Gastroesophageal sphincter (tissue), 4 donors: Measurements from ENCODE around the gene ERVK3-1. TPM values are rescaled to one million over a fixed set of nuclear protein-coding genes. Genes with fewer than 3 reads are reported as not detected.

Experiments
- ATAC-seq: fragments of 150-250 bp; one replicate; pipeline ENCODE4 v1.9.1; 2016; ENCODE audit warnings: mild to moderate bottlenecking, moderate library complexity
- H3K27ac ChIP-seq, 4 donors: fragments of 200-600 bp; sonication (generic) in 3 of 4; 1 replicate in 3 of 4; 2 replicates in 1 of 4; pipeline ENCODE4 v1.5.1; 2016 to 2019
- H3K27me3 ChIP-seq: fragments of 200-600 bp; sonication (generic); one replicate; pipeline ENCODE4 v1.5.1; 2019
- H3K36me3 ChIP-seq, 2 donors: fragments of 200-600 bp; sonication (generic); one replicate each; pipeline ENCODE4 v1.5.1; 2019; ENCODE audit warnings: control low read depth in 1 of 2
- H3K4me1 ChIP-seq, 3 donors: fragments of 200-600 bp; sonication (generic); 1 replicate in 2 of 3; 2 replicates in 1 of 3; pipeline ENCODE4 v1.5.1; 2016 to 2019; ENCODE audit warnings: control low read depth in 2 of 3
- H3K4me3 ChIP-seq, 2 donors: fragments of 200-600 bp; sonication (generic); one replicate each; pipeline ENCODE4 v1.5.1; 2019; ENCODE audit warnings: mild to moderate bottlenecking in 1 of 2, moderate library complexity in 1 of 2
- H3K9me3 ChIP-seq, 3 donors: fragments of 200-600 bp; sonication (generic); one replicate each; pipeline ENCODE4 v1.5.1; 2017 to 2019; ENCODE audit warnings: control low read depth in 2 of 3
- CTCF ChIP-seq, 4 experiments: fragments of 200-600 bp in 2 of 4; fragments of 450-650 bp in 2 of 4; sonication (generic) in 1 of 4; IDR thresholded peaks; one replicate each; pipeline ENCODE4 v1.5.1; 2017 to 2019; ENCODE audit warnings: antibody characterized with exemption in 4 of 4, mild to moderate bottlenecking in 2 of 4, moderate library complexity in 2 of 4
- EP300 ChIP-seq: sonication (generic); formaldehyde crosslinking; IDR thresholded peaks from one replicate; pipeline ENCODE4 v1.6.1; 2017; ENCODE audit warnings: antibody characterized with exemption, mild to moderate bottlenecking
- POLR2A ChIP-seq, 2 donors: fragments of 450-650 bp; IDR thresholded peaks; one replicate each; pipeline ENCODE4 v1.6.1; 2017; ENCODE audit warnings: antibody characterized with exemption in 2 of 2, mild to moderate bottlenecking in 2 of 2, moderate library complexity in 1 of 2
- POLR2AphosphoS5 ChIP-seq: sonication (generic); formaldehyde crosslinking; IDR thresholded peaks from one replicate; pipeline ENCODE4 v1.6.1; 2017; ENCODE audit warnings: antibody characterized with exemption
- WGBS, 2 donors: methylation state at CpG; one replicate each; pipeline ENCODE4 v1.1.5; 2018; ENCODE audit warnings: low coverage in 1 of 2; 5-methylcytosine and 5-hydroxymethylcytosine counted together
- total RNA-seq, 4 donors: library from RNA; depleted of rRNA; stranded (reverse); fragments of >200 nt; gene quantifications; one replicate each; pipeline ENCODE4 v1.1.0, GENCODE V29; 2016

Gene ERVK3-1
- total RNA-seq, 4 donors from 2014 or later = 31.7 to 67.2 (median 41.5) TPM

- ATAC-seq = no peak
- WGBS, 2 donors = 97% methylated on average over 3 of the region's 3 CpGs; no CpG with 5 or more reads in 1 of the 2 donors
- peaks cover 9 to 100% (median 36%) of the 10 kb centered on the region in 3 donors for H3K9me3 ChIP-seq
- no peaks in the 10 kb centered on the region for H3K4me1 ChIP-seq
- no peak for TF ChIP-seq EP300
- TF ChIP-seq POLR2AphosphoS5 = no peak
- no peak for TF ChIP-seq POLR2A (IDR thresholded peaks at IDR 0.05)
- no peak for TF ChIP-seq CTCF (IDR thresholded peaks at IDR 0.05)
- peaks cover 0 to 100% of the 10 kb centered on the region in 2 donors for H3K36me3 ChIP-seq
- H3K4me3 ChIP-seq = no peak overlapping the region
- H3K27me3 ChIP-seq = no peaks in the 10 kb centered on the region
- H3K27ac ChIP-seq = no peak overlapping the region
These were observed 40.1 kb upstream of the ERVK3-1 start for GRCh38 chr19:58265100-58265499.

- H3K4me1 ChIP-seq = no peaks in the 10 kb centered on the region
- no peak overlapping the region for H3K4me3 ChIP-seq
- H3K36me3 ChIP-seq = peaks cover 0 to 100% of the 10 kb centered on the region in 2 donors
- WGBS, 2 donors = 93 to 96% methylated on average over 3 of the region's 3 CpGs
- H3K9me3 ChIP-seq = peaks cover 0 to 100% (median 17%) of the 10 kb centered on the region in 3 donors
- no peak overlapping the region for H3K27ac ChIP-seq
- H3K27me3 ChIP-seq = no peaks in the 10 kb centered on the region
- TF ChIP-seq CTCF (IDR thresholded peaks at IDR 0.05) (no peak), EP300 (no peak), POLR2AphosphoS5 (no peak), POLR2A (IDR thresholded peaks at IDR 0.05) (no peak)
- ATAC-seq = no peak
These were observed 36.8 kb upstream of the ERVK3-1 start for GRCh38 chr19:58268344-58268743.

- no peak for TF ChIP-seq CTCF (IDR thresholded peaks at IDR 0.05)
- Histone ChIP-seq H3K9me3 (peaks cover 0 to 76% (median 5%) of the 10 kb centered on the region in 3 donors), H3K27ac (no peak overlapping the region), H3K27me3 (no peaks in the 10 kb centered on the region), H3K4me3 (no peak overlapping the region), H3K36me3 (peaks cover 0 to 71% of the 10 kb centered on the region in 2 donors), H3K4me1 (peaks cover 0 to 18% (median 0%) of the 10 kb centered on the region in 3 donors)
- ATAC-seq = no peak
- 82% methylated on average over 2 of the region's 2 CpGs for WGBS, 2 donors
These were observed 30.4 kb upstream of the ERVK3-1 start for GRCh38 chr19:58274771-58275201.

- Histone ChIP-seq H3K4me1 (peaks cover 0 to 26% (median 0%) of the 10 kb centered on the region in 3 donors), H3K4me3 (no peak overlapping the region), H3K9me3 (peaks cover 0 to 68% (median 3%) of the 10 kb centered on the region in 3 donors), H3K27ac (no peak overlapping the region), H3K27me3 (no peaks in the 10 kb centered on the region), H3K36me3 (peaks cover 0 to 63% of the 10 kb centered on the region in 2 donors)
- 90 to 93% methylated on average over 3 of the region's 3 CpGs for WGBS, 2 donors
- TF ChIP-seq CTCF (IDR thresholded peaks at IDR 0.05) (no peak), EP300 (no peak), POLR2A (IDR thresholded peaks at IDR 0.05) (no peak), POLR2AphosphoS5 (no peak)
- no peak for ATAC-seq
These were observed 29.6 kb upstream of the ERVK3-1 start for GRCh38 chr19:58275564-58275963.

DNA sequence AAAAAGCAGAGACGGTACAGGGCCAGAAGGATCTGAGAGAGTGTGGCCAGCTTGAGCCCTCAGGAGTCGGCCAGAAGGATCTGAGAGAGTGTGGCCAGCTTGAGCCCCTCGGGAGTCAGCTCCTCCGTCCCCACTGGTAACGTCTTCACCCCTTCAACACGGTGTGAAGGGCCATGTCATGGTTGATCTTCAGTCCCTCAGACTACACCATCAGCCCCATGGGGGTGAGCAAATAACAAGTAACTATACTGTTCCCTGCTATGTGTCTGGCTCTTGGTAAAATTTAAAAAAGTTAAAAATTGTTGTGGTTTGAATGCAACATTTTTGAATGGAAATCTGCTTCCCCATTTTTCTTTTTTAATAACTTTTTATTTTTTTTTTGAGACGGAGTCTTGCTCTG lies 28.0 kb upstream of the ERVK3-1 start:
- H3K9me3 ChIP-seq = peaks cover 0 to 52% (median 3%) of the 10 kb centered on the region in 3 donors
- TF ChIP-seq CTCF (IDR thresholded peaks at IDR 0.05) (no peak), POLR2AphosphoS5 (no peak), POLR2A (IDR thresholded peaks at IDR 0.05) (no peak), EP300 (no peak)

More for the DNA sequence above, 28.0 kb upstream of the ERVK3-1 start:
- H3K4me3 ChIP-seq = no peak overlapping the region
- H3K4me1 ChIP-seq = peaks cover 0 to 35% (median 0%) of the 10 kb centered on the region in 3 donors
- WGBS, 2 donors = 83% methylated on average over 1 of the region's 7 CpGs; no CpG with 5 or more reads in 1 of the 2 donors
- ATAC-seq = no peak
- no peaks in the 10 kb centered on the region for H3K27me3 ChIP-seq
- peak overlapping the region in 1 of 4 donors; percentile 92 for H3K27ac ChIP-seq
- peaks cover 0 to 57% of the 10 kb centered on the region in 2 donors for H3K36me3 ChIP-seq
